Measurements from ENCODE around the gene NAV2.

NAV2 gene

GRCh38 chr11:20137637-20138036 lies 425.0 kb downstream of the NAV2 start:
- Histone ChIP-seq H3K4me1 (ENCODE audit: control extremely low read depth in 1 of 4, control insufficient read depth in 4 of 4, insufficient read depth in 4 of 4, low read length in 3 of 4) (peaks cover 0 to under 1% (median 0%) of the 10 kb centered on the region in 4 experiments), H3K9me3 (ENCODE audit: control extremely low read depth in 1 of 5, control insufficient read depth in 4 of 5, insufficient read depth in 2 of 5, low read depth in 1 of 5, low read length in 4 of 5) (peaks cover 0 to 3% (median 0%) of the 10 kb centered on the region in 5 experiments), H3K27me3 (replicated peaks in 2 of 5; ENCODE audit: control insufficient read depth in 4 of 5, insufficient read depth in 5 of 5, low read length in 4 of 5) (peaks cover 2 to 40% (median 13%) of the 10 kb centered on the region in 5 experiments), H3K4me3 (ENCODE audit: control insufficient read depth in 1 of 7, extremely low read depth in 1 of 7, insufficient read depth in 4 of 7, low read depth in 2 of 7, low read length in 6 of 7) (no peak overlapping the region), H3K27ac (ENCODE audit: insufficient read depth in 1 of 2, low read depth in 1 of 2, low read length in 2 of 2, poor library complexity in 1 of 2, severe bottlenecking in 2 of 2) (no peak overlapping the region), H3K36me3 (ENCODE audit: control insufficient read depth in 4 of 4, insufficient read depth in 4 of 4, low read length in 3 of 4) (no peaks in the 10 kb centered on the region)
- no peak for DNase-seq
- POLR2A ChIA-PET: no interaction called here
- CTCF ChIA-PET: interaction anchor here (1.0 to 3.0 kb wide), 4 partner anchors 10 to 217 kb away, joined by 3 to 11 read pairs (median 4); no protein-coding TSS in a partner anchor

- Histone ChIP-seq H3K4me1 (ENCODE audit: control extremely low read depth in 1 of 4, control insufficient read depth in 4 of 4, insufficient read depth in 4 of 4, low read length in 3 of 4) (no peaks in the 10 kb centered on the region), H3K27ac (ENCODE audit: insufficient read depth in 1 of 2, low read depth in 1 of 2, low read length in 2 of 2, poor library complexity in 1 of 2, severe bottlenecking in 2 of 2) (no peak overlapping the region), H3K27me3 (replicated peaks in 2 of 5; ENCODE audit: control insufficient read depth in 4 of 5, insufficient read depth in 5 of 5, low read length in 4 of 5) (peaks cover 2 to 40% (median 12%) of the 10 kb centered on the region in 5 experiments), H3K36me3 (ENCODE audit: control insufficient read depth in 4 of 4, insufficient read depth in 4 of 4, low read length in 3 of 4) (no peaks in the 10 kb centered on the region), H3K9me3 (ENCODE audit: control extremely low read depth in 1 of 5, control insufficient read depth in 4 of 5, insufficient read depth in 2 of 5, low read depth in 1 of 5, low read length in 4 of 5) (peaks cover 0 to 3% (median 0%) of the 10 kb centered on the region in 5 experiments), H3K4me3 (ENCODE audit: control insufficient read depth in 1 of 7, extremely low read depth in 1 of 7, insufficient read depth in 4 of 7, low read depth in 2 of 7, low read length in 6 of 7) (no peak overlapping the region)
- ChIA-PET POLR2A (no interaction called here), CTCF (interaction anchor here (1.6 kb wide), 1 partner anchor 11 kb away, joined by 8 read pairs; no protein-coding TSS in a partner anchor)
- WGBS (ENCODE audit: insufficient coverage): 100% methylated on average over 1 of the region's 4 CpGs
- DNase-seq: no peak
These were observed 426.1 kb downstream of the NAV2 start for GRCh38 chr11:20138707-20139106.

GRCh38 chr11:20154381-20154780 lies 441.7 kb downstream of the NAV2 start:
- Histone ChIP-seq H3K4me3 (ENCODE audit: control insufficient read depth in 1 of 7, extremely low read depth in 1 of 7, insufficient read depth in 4 of 7, low read depth in 2 of 7, low read length in 6 of 7) (no peak overlapping the region), H3K27me3 (replicated peaks in 2 of 5; ENCODE audit: control insufficient read depth in 4 of 5, insufficient read depth in 5 of 5, low read length in 4 of 5) (peaks cover 24 to 70% (median 41%) of the 10 kb centered on the region in 5 experiments), H3K4me1 (ENCODE audit: control extremely low read depth in 1 of 4, control insufficient read depth in 4 of 4, insufficient read depth in 4 of 4, low read length in 3 of 4) (peaks cover 0 to 15% (median 9%) of the 10 kb centered on the region in 4 experiments), H3K27ac (ENCODE audit: insufficient read depth in 1 of 2, low read depth in 1 of 2, low read length in 2 of 2, poor library complexity in 1 of 2, severe bottlenecking in 2 of 2) (no peak overlapping the region), H3K36me3 (ENCODE audit: control insufficient read depth in 4 of 4, insufficient read depth in 4 of 4, low read length in 3 of 4) (no peaks in the 10 kb centered on the region), H3K9me3 (ENCODE audit: control extremely low read depth in 1 of 5, control insufficient read depth in 4 of 5, insufficient read depth in 2 of 5, low read depth in 1 of 5, low read length in 4 of 5) (peaks cover 0 to 9% (median 0%) of the 10 kb centered on the region in 5 experiments)
- 100% methylated on average over 1 of the region's 1 CpG for WGBS (ENCODE audit: insufficient coverage)
- CTCF ChIA-PET: interaction anchor here (1.1 to 1.7 kb wide), 3 partner anchors 22 to 198 kb away, joined by 5 read pairs; no protein-coding TSS in a partner anchor
- no peak for DNase-seq
- POLR2A ChIA-PET: no interaction called here

- H3K9me3 ChIP-seq (ENCODE audit: control extremely low read depth in 1 of 5, control insufficient read depth in 4 of 5, insufficient read depth in 2 of 5, low read depth in 1 of 5, low read length in 4 of 5): peaks cover 0 to 12% (median 0%) of the 10 kb centered on the region in 5 experiments
- POLR2A ChIA-PET: no interaction called here
- peaks cover 23 to 80% (median 42%) of the 10 kb centered on the region in 5 experiments for H3K27me3 ChIP-seq (replicated peaks in 2 of 5; ENCODE audit: control insufficient read depth in 4 of 5, insufficient read depth in 5 of 5, low read length in 4 of 5)
- no peak overlapping the region for H3K27ac ChIP-seq (ENCODE audit: insufficient read depth in 1 of 2, low read depth in 1 of 2, low read length in 2 of 2, poor library complexity in 1 of 2, severe bottlenecking in 2 of 2)
- H3K36me3 ChIP-seq (ENCODE audit: control insufficient read depth in 4 of 4, insufficient read depth in 4 of 4, low read length in 3 of 4): no peaks in the 10 kb centered on the region
- H3K4me3 ChIP-seq (ENCODE audit: control insufficient read depth in 1 of 7, extremely low read depth in 1 of 7, insufficient read depth in 4 of 7, low read depth in 2 of 7, low read length in 6 of 7): peak overlapping the region in 1 of 7 experiments; percentile 33
- peaks cover 0 to 15% (median 9%) of the 10 kb centered on the region in 4 experiments for H3K4me1 ChIP-seq (ENCODE audit: control extremely low read depth in 1 of 4, control insufficient read depth in 4 of 4, insufficient read depth in 4 of 4, low read length in 3 of 4)
- 4% methylated on average over 17 of the region's 19 CpGs for WGBS (ENCODE audit: insufficient coverage)
- CTCF ChIA-PET: interaction anchor here (0.7 to 1.1 kb wide), 3 partner anchors 7 to 19 kb away, joined by 3 read pairs; no protein-coding TSS in a partner anchor
- DNase-seq: no peak
These were observed 443.1 kb downstream of the NAV2 start for GRCh38 chr11:20155683-20156279.

- CTCF ChIA-PET: no interaction called here
- POLR2A ChIA-PET: no interaction called here
- 4% methylated on average over 41 of the region's 51 CpGs for WGBS (ENCODE audit: insufficient coverage)
- DNase-seq: no peak
- H3K9me3 ChIP-seq (ENCODE audit: control extremely low read depth in 1 of 5, control insufficient read depth in 4 of 5, insufficient read depth in 2 of 5, low read depth in 1 of 5, low read length in 4 of 5): peaks cover 0 to 18% (median 0%) of the 10 kb centered on the region in 5 experiments
- peaks cover 24 to 85% (median 48%) of the 10 kb centered on the region in 5 experiments for H3K27me3 ChIP-seq (replicated peaks in 2 of 5; ENCODE audit: control insufficient read depth in 4 of 5, insufficient read depth in 5 of 5, low read length in 4 of 5)
- peaks cover 0 to 15% (median 9%) of the 10 kb centered on the region in 4 experiments for H3K4me1 ChIP-seq (ENCODE audit: control extremely low read depth in 1 of 4, control insufficient read depth in 4 of 4, insufficient read depth in 4 of 4, low read length in 3 of 4)
- peak overlapping the region in 3 of 7 experiments; percentile 33 to 36 (median 36) for H3K4me3 ChIP-seq (ENCODE audit: control insufficient read depth in 1 of 7, extremely low read depth in 1 of 7, insufficient read depth in 4 of 7, low read depth in 2 of 7, low read length in 6 of 7)
- H3K27ac ChIP-seq (ENCODE audit: insufficient read depth in 1 of 2, low read depth in 1 of 2, low read length in 2 of 2, poor library complexity in 1 of 2, severe bottlenecking in 2 of 2): no peak overlapping the region
- no peaks in the 10 kb centered on the region for H3K36me3 ChIP-seq (ENCODE audit: control insufficient read depth in 4 of 4, insufficient read depth in 4 of 4, low read length in 3 of 4)
These were observed 443.7 kb downstream of the NAV2 start for GRCh38 chr11:20156280-20156875.

GRCh38 chr11:20156876-20157613 lies 444.4 kb downstream of the NAV2 start:
- H3K4me1 ChIP-seq (ENCODE audit: control extremely low read depth in 1 of 4, control insufficient read depth in 4 of 4, insufficient read depth in 4 of 4, low read length in 3 of 4): peaks cover 0 to 15% (median 9%) of the 10 kb centered on the region in 4 experiments
- H3K4me3 ChIP-seq (ENCODE audit: control insufficient read depth in 1 of 7, extremely low read depth in 1 of 7, insufficient read depth in 4 of 7, low read depth in 2 of 7, low read length in 6 of 7): peak overlapping the region in 3 of 7 experiments; percentile 8 to 36 (median 33)
- ChIA-PET POLR2A (no interaction called here), CTCF (interaction anchor here (2.0 kb wide), 1 partner anchor 182 kb away, joined by 4 read pairs; no protein-coding TSS in a partner anchor)
- DNase-seq: peak in 2 of 3 donors; percentile 85 to 89
- H3K27me3 ChIP-seq (replicated peaks in 2 of 5; ENCODE audit: control insufficient read depth in 4 of 5, insufficient read depth in 5 of 5, low read length in 4 of 5): peaks cover 24 to 90% (median 54%) of the 10 kb centered on the region in 5 experiments
- WGBS (ENCODE audit: insufficient coverage): 2% methylated on average over 31 of the region's 45 CpGs
- H3K27ac ChIP-seq (ENCODE audit: insufficient read depth in 1 of 2, low read depth in 1 of 2, low read length in 2 of 2, poor library complexity in 1 of 2, severe bottlenecking in 2 of 2): no peak overlapping the region
- peaks cover 0 to 18% (median 0%) of the 10 kb centered on the region in 5 experiments for H3K9me3 ChIP-seq (ENCODE audit: control extremely low read depth in 1 of 5, control insufficient read depth in 4 of 5, insufficient read depth in 2 of 5, low read depth in 1 of 5, low read length in 4 of 5)
- H3K36me3 ChIP-seq (ENCODE audit: control insufficient read depth in 4 of 4, insufficient read depth in 4 of 4, low read length in 3 of 4): no peaks in the 10 kb centered on the region
